Measurements from ENCODE around the gene HOXD9. TPM values are rescaled to one million over a fixed set of nuclear protein-coding genes. Genes with fewer than 3 reads are reported as not detected.

HOXD9 gene
- total and polyA plus RNA-seq, 8 donors = 0.29 to 1.7 (median 0.95) TPM

- no peak overlapping the region for H3K4me3 ChIP-seq
- intact Hi-C loops (cut with DNase I) = loop anchor here in 1 of 2 donors (5.0 kb wide), 2 partner anchors 427 to 1022 kb away; no protein-coding TSS in a partner anchor
- ATAC-seq = no peak
- H3K36me3 ChIP-seq = no peaks in the 10 kb centered on the region
- H3K27ac ChIP-seq = no peak overlapping the region
- no peaks in the 10 kb centered on the region for H3K9me3 ChIP-seq
- H3K27me3 ChIP-seq = peaks cover 96 to 100% of the 10 kb centered on the region in 2 donors
- TF ChIP-seq CTCF (IDR thresholded peaks at IDR 0.05) = no peak
- no peak for DNase-seq
- peaks cover 0 to 39% of the 10 kb centered on the region in 2 donors for H3K4me1 ChIP-seq
Observed at GRCh38 chr2:176124947-176125771, 2.6 kb downstream of the HOXD9 start.

GRCh38 chr2:176125772-176126054, 3.2 kb downstream of the HOXD9 start:
- peaks cover 96 to 100% of the 10 kb centered on the region in 2 donors for H3K27me3 ChIP-seq
- no peak for DNase-seq
- no peaks in the 10 kb centered on the region for H3K36me3 ChIP-seq
- TF ChIP-seq CTCF (IDR thresholded peaks at IDR 0.05) = no peak
- intact Hi-C loops (cut with DNase I) = loop anchor here in 1 of 2 donors (5.0 kb wide), 2 partner anchors 427 to 1022 kb away; no protein-coding TSS in a partner anchor
- H3K9me3 ChIP-seq = no peaks in the 10 kb centered on the region
- no peak overlapping the region for H3K4me3 ChIP-seq
- H3K27ac ChIP-seq = no peak overlapping the region
- no peak for ATAC-seq
- H3K4me1 ChIP-seq = peaks cover 0 to 44% of the 10 kb centered on the region in 2 donors

- no peaks in the 10 kb centered on the region for H3K9me3 ChIP-seq
- peak in 2 of 4 donors; percentile 52 to 79 for DNase-seq
- H3K4me1 ChIP-seq = peaks cover 0 to 47% of the 10 kb centered on the region in 2 donors
- peaks cover 96 to 100% of the 10 kb centered on the region in 2 donors for H3K27me3 ChIP-seq
- H3K36me3 ChIP-seq = no peaks in the 10 kb centered on the region
- H3K4me3 ChIP-seq = no peak overlapping the region
- peak; percentile 68 to 86 for TF ChIP-seq CTCF (IDR thresholded peaks at IDR 0.05)
- intact Hi-C loops (cut with DNase I) = loop anchor here in 1 of 2 donors (5.0 kb wide), 2 partner anchors 425 to 1020 kb away; no protein-coding TSS in a partner anchor
- ATAC-seq = peak; percentile 51
- H3K27ac ChIP-seq = no peak overlapping the region
Observed at GRCh38 chr2:176126929-176127773, 4.6 kb downstream of the HOXD9 start.

- ATAC-seq (no peak), DNase-seq (no peak)
- no peak overlapping the region for H3K27ac ChIP-seq
- peaks cover 96 to 100% of the 10 kb centered on the region in 2 donors for H3K27me3 ChIP-seq
- intact Hi-C loops (cut with DNase I) = loop anchor here in 1 of 2 donors (5.0 kb wide), 2 partner anchors 425 to 1020 kb away; no protein-coding TSS in a partner anchor
- peaks cover 0 to 47% of the 10 kb centered on the region in 2 donors for H3K4me1 ChIP-seq
- no peak for TF ChIP-seq CTCF (IDR thresholded peaks at IDR 0.05)
- no peaks in the 10 kb centered on the region for H3K36me3 ChIP-seq
- no peaks in the 10 kb centered on the region for H3K9me3 ChIP-seq
- H3K4me3 ChIP-seq = no peak overlapping the region
Observed at GRCh38 chr2:176127774-176128072, 5.2 kb downstream of the HOXD9 start.
